ENCODE results near the gene HLA-DQB1.

- TF ChIP-seq, protein P1, sequence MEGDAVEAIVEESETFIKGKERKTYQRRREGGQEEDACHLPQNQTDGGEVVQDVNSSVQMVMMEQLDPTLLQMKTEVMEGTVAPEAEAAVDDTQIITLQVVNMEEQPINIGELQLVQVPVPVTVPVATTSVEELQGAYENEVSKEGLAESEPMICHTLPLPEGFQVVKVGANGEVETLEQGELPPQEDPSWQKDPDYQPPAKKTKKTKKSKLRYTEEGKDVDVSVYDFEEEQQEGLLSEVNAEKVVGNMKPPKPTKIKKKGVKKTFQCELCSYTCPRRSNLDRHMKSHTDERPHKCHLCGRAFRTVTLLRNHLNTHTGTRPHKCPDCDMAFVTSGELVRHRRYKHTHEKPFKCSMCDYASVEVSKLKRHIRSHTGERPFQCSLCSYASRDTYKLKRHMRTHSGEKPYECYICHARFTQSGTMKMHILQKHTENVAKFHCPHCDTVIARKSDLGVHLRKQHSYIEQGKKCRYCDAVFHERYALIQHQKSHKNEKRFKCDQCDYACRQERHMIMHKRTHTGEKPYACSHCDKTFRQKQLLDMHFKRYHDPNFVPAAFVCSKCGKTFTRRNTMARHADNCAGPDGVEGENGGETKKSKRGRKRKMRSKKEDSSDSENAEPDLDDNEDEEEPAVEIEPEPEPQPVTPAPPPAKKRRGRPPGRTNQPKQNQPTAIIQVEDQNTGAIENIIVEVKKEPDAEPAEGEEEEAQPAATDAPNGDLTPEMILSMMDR (IDR thresholded peaks at IDR 0.05; ENCODE audit: low read length) = no peak
- TF ChIP-seq EZH2phosphoT487 (IDR thresholded peaks at IDR 0.05; ENCODE audit: low read length) = no peak
- no peak for TF ChIP-seq EZH2 (optimal IDR thresholded peaks at IDR 0.05; ENCODE audit: low read depth, low read length)
Observed at GRCh38 chr6:32637219-32637880, 29.1 kb downstream of the HLA-DQB1 start, which contains the start of gene HLA-DQA1.

All from MM.1S (cell line).